HEK293T (cell line): ENCODE measurements around the gene SERGEF.

ENCODE experiments used
- CTCF ChIA-PET: fragments of 350-600 bp; formaldehyde crosslinking; extraction: SDS; loops from one replicate; lab custom pipeline; 2021; ENCODE audit warnings: antibody characterized with exemption, inconsistent platforms; lab: Yijun Ruan, JAX
- POLR2A ChIA-PET: fragments of 350-600 bp; formaldehyde crosslinking; extraction: SDS; loops from one replicate; lab custom pipeline; 2020; ENCODE audit warnings: antibody characterized with exemption, inconsistent platforms; lab: Yijun Ruan, JAX
- DNase-seq: peaks from one replicate; pipeline ENCODE4 v3.0.0; 2012; ENCODE audit warnings: mixed read lengths; ENCODE audit errors: extremely low spot score
- ARNT ChIP-seq: fragments of 450-650 bp; IDR thresholded peaks from 2 replicates; pipeline ENCODE4 v1.6.1; 2017; ENCODE audit warnings: mild to moderate bottlenecking
- BHLHE40 ChIP-seq: fragments of 450-650 bp; IDR thresholded peaks from 2 replicates; pipeline ENCODE4 v1.6.1; 2016; ENCODE audit warnings: mild to moderate bottlenecking, moderate library complexity, borderline replicate concordance
- CTBP1 ChIP-seq: fragments of 450-650 bp; IDR thresholded peaks from 2 replicates; pipeline ENCODE4 v1.6.1; 2016; ENCODE audit warnings: borderline replicate concordance
- ELF4 ChIP-seq: fragments of 450-650 bp; IDR thresholded peaks from 2 replicates; pipeline ENCODE4 v1.6.1; 2017; ENCODE audit warnings: antibody characterized with exemption
- FOXA1 ChIP-seq: fragments of 450-650 bp; IDR thresholded peaks from 2 replicates; pipeline ENCODE4 v1.6.1; 2016; ENCODE audit warnings: mild to moderate bottlenecking
- FOXK2 ChIP-seq: fragments of 450-650 bp; IDR thresholded peaks from 2 replicates; pipeline ENCODE4 v1.6.1; 2016; ENCODE audit warnings: mild to moderate bottlenecking
- FOXM1 ChIP-seq: fragments of 450-650 bp; IDR thresholded peaks from 2 replicates; pipeline ENCODE4 v1.6.1; 2017; ENCODE audit warnings: mild to moderate bottlenecking, borderline replicate concordance
- HDGF ChIP-seq: fragments of 450-650 bp; IDR thresholded peaks from 2 replicates; pipeline ENCODE4 v1.6.1; 2017; ENCODE audit warnings: antibody characterized with exemption, borderline replicate concordance
- L3MBTL2 ChIP-seq: fragments of 450-650 bp; conservative IDR thresholded peaks from 2 replicates; pipeline ENCODE4 v1.6.1; 2016; ENCODE audit warnings: mild to moderate bottlenecking
- LEF1 ChIP-seq: fragments of 450-650 bp; IDR thresholded peaks from 2 replicates; pipeline ENCODE4 v1.6.1; 2017; ENCODE audit warnings: mild to moderate bottlenecking, borderline replicate concordance
- NFRKB ChIP-seq: fragments of 450-650 bp; IDR thresholded peaks from 2 replicates; pipeline ENCODE4 v1.6.1; 2016; ENCODE audit warnings: mild to moderate bottlenecking, moderate library complexity
- PKNOX1 ChIP-seq: fragments of 450-650 bp; IDR thresholded peaks from 2 replicates; pipeline ENCODE4 v1.6.1; 2016
- SP1 ChIP-seq: fragments of 450-650 bp; IDR thresholded peaks from 2 replicates; pipeline ENCODE4 v1.6.1; 2017
- SUZ12 ChIP-seq: fragments of 450-650 bp; IDR thresholded peaks from 2 replicates; pipeline ENCODE4 v1.6.1; 2016; ENCODE audit warnings: mild to moderate bottlenecking
- TARDBP ChIP-seq: fragments of 450-650 bp; IDR thresholded peaks from 2 replicates; pipeline ENCODE4 v1.6.1; 2016
- ZNF384 ChIP-seq: fragments of 450-650 bp; IDR thresholded peaks from 2 replicates; pipeline ENCODE4 v1.6.1; 2016

SERGEF gene

DNA sequence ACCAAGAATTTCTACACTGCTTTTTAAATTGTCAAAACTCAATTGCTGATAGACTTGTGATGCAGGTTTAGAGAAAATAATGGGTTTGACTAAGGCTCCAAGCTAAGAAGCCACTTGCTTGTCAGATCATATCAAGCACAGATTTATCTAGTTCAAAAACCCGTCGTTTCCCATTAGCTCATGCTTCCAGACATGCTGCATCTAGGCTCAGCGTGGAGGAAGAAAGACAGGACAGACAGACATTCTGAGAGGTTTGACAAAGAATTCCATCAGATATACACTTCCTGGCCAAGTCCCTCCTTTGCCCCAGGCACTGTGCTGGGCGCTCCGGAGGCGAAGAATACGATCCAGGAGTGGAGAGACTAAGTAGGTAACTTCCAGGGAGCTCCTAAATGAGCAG lies 201.5 kb downstream of the SERGEF start:
- ChIA-PET POLR2A (no interaction called here), CTCF (no interaction called here)
- no peak for TF ChIP-seq ELF4
- no peak for TF ChIP-seq FOXM1
- TF ChIP-seq ZNF384 = no peak
- no peak for TF ChIP-seq FOXK2
- TF ChIP-seq SUZ12 = no peak
- no peak for TF ChIP-seq HDGF
- TF ChIP-seq FOXA1 = no peak
- TF ChIP-seq BHLHE40 = no peak
- no peak for TF ChIP-seq NFRKB
- no peak for TF ChIP-seq ARNT
- TF ChIP-seq CTBP1 = no peak
- no peak for TF ChIP-seq SP1
- TF ChIP-seq TARDBP = no peak
- no peak for TF ChIP-seq PKNOX1
- TF ChIP-seq LEF1 = no peak
- DNase-seq = no peak

DNA sequence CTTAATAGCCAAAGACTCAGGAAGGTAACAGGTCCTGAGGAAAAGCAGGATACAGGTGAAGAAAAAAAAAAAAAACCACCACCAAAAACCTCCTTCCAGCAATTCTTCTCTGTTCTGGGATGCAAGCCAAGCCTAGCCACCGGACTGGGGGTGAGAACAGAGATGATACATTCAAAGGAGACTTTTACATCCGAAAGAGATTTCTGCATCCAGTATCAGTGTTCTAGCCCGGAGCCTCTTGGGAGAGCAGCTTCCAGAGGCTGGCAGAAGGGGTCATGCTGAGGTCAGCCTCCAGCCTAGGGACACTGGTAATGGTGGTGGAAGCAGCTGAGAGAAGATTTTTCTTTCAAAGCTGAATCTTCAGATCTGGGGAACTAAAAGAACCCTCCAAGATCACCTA lies 202.1 kb downstream of the SERGEF start:
- no peak for DNase-seq

GRCh38 chr11:17810041-17810440 lies 202.8 kb downstream of the SERGEF start:
- ChIA-PET CTCF (no interaction called here), POLR2A (interaction anchor here (0.6 kb wide), 1 partner anchor 529 kb away, joined by 3 read pairs; no protein-coding TSS in a partner anchor)
- TF ChIP-seq HDGF = no peak
- no peak for TF ChIP-seq FOXM1
- TF ChIP-seq ELF4 = no peak
- TF ChIP-seq CTBP1 = no peak
- TF ChIP-seq NFRKB = no peak
- no peak for TF ChIP-seq SP1
- no peak for TF ChIP-seq SUZ12

More for the DNA sequence above, 202.1 kb downstream of the SERGEF start:
- ChIA-PET POLR2A (no interaction called here), CTCF (no interaction called here)
- TF ChIP-seq SP1 = no peak
- TF ChIP-seq BHLHE40 = no peak
- TF ChIP-seq CTBP1 = no peak
- TF ChIP-seq PKNOX1 = no peak
- no peak for TF ChIP-seq NFRKB
- TF ChIP-seq LEF1 = no peak
- no peak for TF ChIP-seq ARNT
- no peak for TF ChIP-seq SUZ12
- TF ChIP-seq HDGF = no peak
- TF ChIP-seq L3MBTL2 = no peak
- TF ChIP-seq ZNF384 = no peak
- no peak for TF ChIP-seq ELF4
- TF ChIP-seq FOXM1 = no peak

GRCh38 chr11:17807034-17807433 lies 205.8 kb downstream of the SERGEF start:
- TF ChIP-seq ARNT = no peak
- no peak for TF ChIP-seq FOXA1
- no peak for TF ChIP-seq ZNF384
- no peak for TF ChIP-seq FOXM1
- no peak for TF ChIP-seq BHLHE40
- TF ChIP-seq CTBP1 = no peak
- TF ChIP-seq SP1 = no peak
- no peak for TF ChIP-seq ELF4
- no peak for TF ChIP-seq HDGF
- no peak for TF ChIP-seq TARDBP
- POLR2A ChIA-PET = no interaction called here
- DNase-seq = no peak
- CTCF ChIA-PET = no interaction called here

More at GRCh38 chr11:17810041-17810440, 202.8 kb downstream of the SERGEF start:
- no peak for DNase-seq

DNA sequence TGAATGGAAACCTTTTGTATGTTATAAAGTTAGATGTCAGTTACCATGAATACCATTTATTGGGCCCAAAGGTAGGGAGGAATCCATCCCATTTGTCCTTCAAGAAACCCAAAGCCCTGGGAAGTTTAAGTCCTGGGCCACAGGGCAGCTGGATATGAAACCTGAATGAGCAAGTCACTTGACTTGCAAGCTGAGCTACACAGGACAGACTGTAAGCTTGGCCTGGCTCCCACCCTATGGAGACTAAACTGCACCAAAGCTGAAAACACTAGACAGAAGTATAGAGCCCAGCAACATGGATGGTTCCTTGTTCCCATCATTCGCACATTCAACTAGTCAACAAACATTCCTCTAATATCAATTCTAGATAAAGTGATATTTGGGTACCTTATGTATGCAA lies 207.0 kb downstream of the SERGEF start:
- TF ChIP-seq ZNF384 = no peak
- TF ChIP-seq SUZ12 = no peak
- no peak for TF ChIP-seq TARDBP
- TF ChIP-seq L3MBTL2 = no peak
- TF ChIP-seq ELF4 = no peak
- no peak for TF ChIP-seq NFRKB
- TF ChIP-seq SP1 = no peak
- TF ChIP-seq FOXM1 = no peak
- no peak for TF ChIP-seq FOXA1
- no peak for TF ChIP-seq PKNOX1
- TF ChIP-seq ARNT = no peak
- no peak for TF ChIP-seq HDGF
- no peak for TF ChIP-seq LEF1
- TF ChIP-seq CTBP1 = no peak
- TF ChIP-seq BHLHE40 = no peak
- TF ChIP-seq FOXK2 = no peak
- DNase-seq = no peak
- CTCF ChIA-PET = no interaction called here
- POLR2A ChIA-PET = no interaction called here

DNA sequence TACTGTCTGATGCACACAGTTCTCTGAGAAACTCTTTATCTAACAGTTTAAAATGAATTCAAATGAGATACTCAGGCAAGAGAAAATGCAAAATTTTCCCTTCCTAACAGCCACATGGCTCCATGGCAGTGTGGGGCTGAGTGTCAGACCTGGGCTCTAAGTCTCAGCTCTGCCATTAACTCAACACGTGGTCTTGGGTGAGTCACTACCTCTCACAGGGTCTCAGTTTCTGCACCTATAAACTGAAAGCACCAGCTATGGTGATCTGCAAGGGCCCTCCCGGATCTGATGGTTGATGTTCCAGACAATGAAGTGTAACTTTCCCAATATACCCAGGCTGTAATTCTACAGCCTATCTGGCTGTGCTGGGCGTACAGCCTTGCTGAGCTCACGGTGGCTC lies 207.8 kb downstream of the SERGEF start:
- TF ChIP-seq HDGF (no peak), FOXA1 (no peak), CTBP1 (no peak), L3MBTL2 (no peak), PKNOX1 (no peak)
- POLR2A ChIA-PET = no interaction called here
- CTCF ChIA-PET = interaction anchor here (0.7 kb wide), 1 partner anchor 13 kb away, joined by 3 read pairs; no protein-coding TSS in a partner anchor
- no peak for DNase-seq
